ENCODE data around the gene SDSL.

The SDSL gene

GRCh38 chr12:113400362-113400761, 21.8 kb upstream of the SDSL start:
- H3K4me3 ChIP-seq (ENCODE audit: low read depth, low read length): no peak overlapping the region
- TF ChIP-seq CTCF (IDR thresholded peaks at IDR 0.05; ENCODE audit: control insufficient read depth, extremely low read depth, insufficient read depth): no peak
- DNase-seq (ENCODE audit: low read depth): no peak

GRCh38 chr12:113401066-113402000, 20.8 kb upstream of the SDSL start:
- DNase-seq (ENCODE audit: low read depth): no peak
- no peak for TF ChIP-seq CTCF (IDR thresholded peaks at IDR 0.05; ENCODE audit: control insufficient read depth, extremely low read depth, insufficient read depth)
- no peak overlapping the region for H3K4me3 ChIP-seq (ENCODE audit: low read depth, low read length)

- no peak for DNase-seq (ENCODE audit: low read depth)
- no peak for TF ChIP-seq CTCF (IDR thresholded peaks at IDR 0.05; ENCODE audit: control insufficient read depth, extremely low read depth, insufficient read depth)
- no peak overlapping the region for H3K4me3 ChIP-seq (ENCODE audit: low read depth, low read length)
Observed at GRCh38 chr12:113402586-113403260, 19.5 kb upstream of the SDSL start.

GRCh38 chr12:113403435-113404415, 18.5 kb upstream of the SDSL start, which contains the start of gene SDS:
Gene SDS, minus strand, starts transcription at chr12:113403887. Its CDS starts 4,179 bp downstream, at chr12:113399708.
- no peak for DNase-seq (ENCODE audit: low read depth)
- no peak for TF ChIP-seq CTCF (IDR thresholded peaks at IDR 0.05; ENCODE audit: control insufficient read depth, extremely low read depth, insufficient read depth)
- H3K4me3 ChIP-seq (ENCODE audit: low read depth, low read length): no peak within 1 kb of the TSS

- no peak for TF ChIP-seq CTCF (IDR thresholded peaks at IDR 0.05; ENCODE audit: control insufficient read depth, extremely low read depth, insufficient read depth)
Observed at GRCh38 chr12:113405694-113406093, 16.5 kb upstream of the SDSL start.

GRCh38 chr12:113407931-113408600, 14.1 kb upstream of the SDSL start:
- no peak for DNase-seq (ENCODE audit: low read depth)
- no peak overlapping the region for H3K4me3 ChIP-seq (ENCODE audit: low read depth, low read length)
- no peak for TF ChIP-seq CTCF (IDR thresholded peaks at IDR 0.05; ENCODE audit: control insufficient read depth, extremely low read depth, insufficient read depth)

More at GRCh38 chr12:113405694-113406093, 16.5 kb upstream of the SDSL start:
- no peak overlapping the region for H3K4me3 ChIP-seq (ENCODE audit: low read depth, low read length)
- DNase-seq (ENCODE audit: low read depth): no peak
